ENCODE data around the gene GFAP. TPM values are rescaled to one million over a fixed set of nuclear protein-coding genes. Genes with fewer than 3 reads are reported as not detected.

Gene GFAP
- total RNA-seq, 4 donors from 2014 or later, result 1.6 to 37.2 (median 7.3) TPM

DNA sequence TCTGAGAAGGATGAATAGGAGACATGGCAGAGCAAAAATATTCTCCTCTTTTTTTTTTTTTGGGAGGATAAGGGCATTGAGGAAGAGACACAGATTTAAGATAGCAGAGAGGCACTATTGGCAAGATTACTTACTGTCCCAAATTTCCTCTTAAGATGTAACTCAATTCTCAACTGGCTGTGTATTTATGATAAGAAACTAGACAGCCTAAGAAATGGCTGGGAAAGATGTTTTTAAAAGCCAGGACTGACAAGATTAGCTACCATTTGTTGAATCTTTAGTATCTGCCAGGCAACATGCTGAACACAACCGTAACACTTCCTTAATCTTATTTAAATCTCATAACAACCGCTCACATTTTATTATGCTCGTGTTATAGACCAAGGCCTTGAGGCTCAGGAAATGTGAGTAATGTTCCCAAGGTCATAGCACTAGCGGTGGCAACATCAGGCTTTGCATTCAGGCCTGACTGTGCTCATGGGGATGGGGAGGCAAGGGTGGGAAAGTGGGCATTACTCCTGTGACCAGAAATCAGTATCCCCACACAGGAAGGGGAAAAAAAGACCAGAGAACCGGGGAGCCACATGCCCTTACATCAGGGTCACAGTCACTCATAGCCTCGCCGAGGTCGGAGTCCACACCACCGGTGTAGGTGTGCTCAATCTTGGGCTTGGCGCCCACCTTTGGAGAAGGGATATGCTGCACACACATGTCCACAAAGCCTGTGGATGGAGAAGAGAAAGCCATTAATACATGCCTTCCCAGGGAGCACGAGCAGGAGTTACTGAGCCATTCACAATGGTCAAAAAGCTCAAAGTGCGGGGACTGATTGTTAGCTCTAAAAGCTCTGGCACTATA is 52.0 kb downstream of the GFAP start:
- Histone ChIP-seq H3K4me1 (no peaks in the 10 kb centered on the region), H3K9me3 (no peaks in the 10 kb centered on the region), H3K27me3 (no peaks in the 10 kb centered on the region), H3K36me3 (peaks cover 0 to 92% (median 39%) of the 10 kb centered on the region in 3 donors), H3K27ac (no peak overlapping the region), H3K4me3 (no peak overlapping the region)
- no peak for TF ChIP-seq POLR2A (IDR thresholded peaks at IDR 0.05)
- no peak for TF ChIP-seq EP300 (IDR thresholded peaks at IDR 0.05)
- TF ChIP-seq, protein P1, sequence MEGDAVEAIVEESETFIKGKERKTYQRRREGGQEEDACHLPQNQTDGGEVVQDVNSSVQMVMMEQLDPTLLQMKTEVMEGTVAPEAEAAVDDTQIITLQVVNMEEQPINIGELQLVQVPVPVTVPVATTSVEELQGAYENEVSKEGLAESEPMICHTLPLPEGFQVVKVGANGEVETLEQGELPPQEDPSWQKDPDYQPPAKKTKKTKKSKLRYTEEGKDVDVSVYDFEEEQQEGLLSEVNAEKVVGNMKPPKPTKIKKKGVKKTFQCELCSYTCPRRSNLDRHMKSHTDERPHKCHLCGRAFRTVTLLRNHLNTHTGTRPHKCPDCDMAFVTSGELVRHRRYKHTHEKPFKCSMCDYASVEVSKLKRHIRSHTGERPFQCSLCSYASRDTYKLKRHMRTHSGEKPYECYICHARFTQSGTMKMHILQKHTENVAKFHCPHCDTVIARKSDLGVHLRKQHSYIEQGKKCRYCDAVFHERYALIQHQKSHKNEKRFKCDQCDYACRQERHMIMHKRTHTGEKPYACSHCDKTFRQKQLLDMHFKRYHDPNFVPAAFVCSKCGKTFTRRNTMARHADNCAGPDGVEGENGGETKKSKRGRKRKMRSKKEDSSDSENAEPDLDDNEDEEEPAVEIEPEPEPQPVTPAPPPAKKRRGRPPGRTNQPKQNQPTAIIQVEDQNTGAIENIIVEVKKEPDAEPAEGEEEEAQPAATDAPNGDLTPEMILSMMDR (IDR thresholded peaks at IDR 0.05), result no peak
- no peak for DNase-seq (ENCODE audit: low spot score in 2 of 2)
- WGBS, 2 donors, result 88% methylated on average over 12 of the region's 12 CpGs

DNA sequence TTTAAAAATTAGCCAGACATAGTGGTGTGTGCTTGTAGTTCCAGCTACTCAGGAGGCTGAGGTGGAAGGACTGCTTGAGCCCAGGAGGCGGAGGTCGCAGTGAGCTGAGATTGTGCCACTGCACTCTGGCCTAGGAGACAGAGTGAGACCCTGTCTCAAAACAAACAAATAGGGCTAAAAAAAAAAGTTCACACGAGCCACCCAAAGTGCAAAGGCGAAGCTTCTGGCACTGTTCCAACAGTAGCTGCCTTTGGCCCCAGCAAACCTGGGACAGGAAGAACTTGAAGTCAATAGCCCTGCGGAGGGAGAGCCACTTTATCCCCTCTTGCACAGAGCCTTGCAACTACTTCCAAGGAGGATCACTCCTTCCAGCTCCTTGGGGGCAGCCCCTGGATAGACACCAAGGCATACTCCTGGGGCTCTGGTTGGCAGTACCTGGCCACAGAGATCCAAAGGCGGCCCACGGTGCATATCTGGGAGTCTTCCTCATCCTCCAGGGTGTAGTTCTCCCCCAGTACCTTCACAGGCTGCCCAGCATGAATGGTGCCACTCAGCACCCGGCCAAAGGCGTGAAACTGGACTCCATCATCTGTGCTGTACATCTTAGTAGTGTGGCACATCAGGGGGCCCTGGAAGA is 52.9 kb downstream of the GFAP start:
- peaks cover 0 to 92% (median 45%) of the 10 kb centered on the region in 3 donors for H3K36me3 ChIP-seq
- H3K9me3 ChIP-seq, result no peaks in the 10 kb centered on the region
- H3K4me3 ChIP-seq, result no peak overlapping the region
- WGBS, 2 donors, result 83 to 84% methylated on average over 9 of the region's 9 CpGs
- TF ChIP-seq POLR2A (IDR thresholded peaks at IDR 0.05) (no peak), EP300 (IDR thresholded peaks at IDR 0.05) (no peak)
- TF ChIP-seq, protein P1 (IDR thresholded peaks at IDR 0.05), result no peak
- no peaks in the 10 kb centered on the region for H3K4me1 ChIP-seq
- no peak for DNase-seq (ENCODE audit: low spot score in 2 of 2)
- H3K27me3 ChIP-seq, result no peaks in the 10 kb centered on the region
- no peak overlapping the region for H3K27ac ChIP-seq

GRCh38 chr17:44859701-44860100 is 55.6 kb downstream of the GFAP start:
- Histone ChIP-seq H3K4me3 (no peak overlapping the region), H3K9me3 (no peaks in the 10 kb centered on the region), H3K36me3 (peaks cover 2 to 100% (median 50%) of the 10 kb centered on the region in 3 donors), H3K27me3 (no peaks in the 10 kb centered on the region), H3K27ac (no peak overlapping the region), H3K4me1 (no peaks in the 10 kb centered on the region)
- DNase-seq (ENCODE audit: low spot score in 2 of 2), result no peak
- TF ChIP-seq EP300 (IDR thresholded peaks at IDR 0.05) (no peak), POLR2A (IDR thresholded peaks at IDR 0.05) (no peak)
- TF ChIP-seq, protein P1 (IDR thresholded peaks at IDR 0.05), result no peak
- WGBS, 2 donors, result 82 to 94% methylated on average over 5 of the region's 5 CpGs

DNA sequence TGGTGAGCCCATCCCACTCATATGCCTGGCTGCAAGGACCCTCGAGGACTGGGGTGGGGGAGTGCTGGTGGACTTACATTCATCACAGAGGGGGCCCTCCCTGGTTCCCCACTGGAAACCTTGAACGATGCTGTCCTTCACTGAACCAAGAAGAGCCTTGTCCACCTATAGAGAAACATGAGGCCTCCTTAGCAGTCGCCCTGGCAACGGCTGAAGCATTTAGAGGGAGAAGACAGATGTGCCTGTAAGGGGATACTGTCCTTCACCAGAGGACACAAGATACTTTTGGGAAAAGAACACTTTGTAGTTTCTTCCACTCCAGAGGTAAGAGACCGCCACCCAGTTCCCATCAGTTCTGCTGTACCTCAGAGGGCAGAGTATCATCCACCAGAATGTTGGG is 61.1 kb downstream of the GFAP start:
- Histone ChIP-seq H3K9me3 (no peaks in the 10 kb centered on the region), H3K27ac (no peak overlapping the region), H3K4me1 (no peaks in the 10 kb centered on the region), H3K36me3 (peaks cover 2 to 98% (median 43%) of the 10 kb centered on the region in 3 donors), H3K27me3 (no peaks in the 10 kb centered on the region), H3K4me3 (no peak overlapping the region)
- DNase-seq (ENCODE audit: low spot score in 2 of 2), result no peak
- TF ChIP-seq, protein P1 (IDR thresholded peaks at IDR 0.05), result no peak
- TF ChIP-seq POLR2A (IDR thresholded peaks at IDR 0.05) (no peak), EP300 (IDR thresholded peaks at IDR 0.05) (no peak)
- 93 to 98% methylated on average over 5 of the region's 5 CpGs for WGBS, 2 donors

Small RNA genes within 50 kb of the gene (small RNA-seq; reads per million reads assigned to genes)
- gene CCDC103 (not detected), gene MIR6783 (not detected), gene RN7SL405P (not detected)

Other genes with a start within 250 kb of the GFAP start
- gene CCDC43, start 225.7 kb downstream of the GFAP start, total RNA-seq, result 10 to 100 TPM; 11.1 to 20.1 (median 16.5) TPM
- gene DBF4B, start 206.8 kb downstream of the GFAP start, total RNA-seq, result 10 to 100 TPM in 1 of 4 donors, 1 to 10 TPM in 3; 6.0 to 19.0 (median 6.2) TPM
- 1 to 10 TPM in 2 of 4 donors, under 1 TPM in 2; 0.42 to 3.9 (median 1.6) TPM for gene ADAM11, start 156.5 kb downstream of the GFAP start, total RNA-seq
- 10 to 100 TPM in 1 of 4 donors, 1 to 10 TPM in 3; 3.1 to 18.6 (median 9.0) TPM for gene GJC1, start 85.2 kb downstream of the GFAP start, total RNA-seq
- 10 to 100 TPM in 1 of 4 donors, 1 to 10 TPM in 2, not detected in 1; 2.3 to 10.3 (median 6.5) TPM for gene HIGD1B, start 67.6 kb downstream of the GFAP start, total RNA-seq
- 100 to 1,000 TPM in 1 of 4 donors, 10 to 100 TPM in 3; 48.9 to 137 (median 57.0) TPM for gene EFTUD2, start 16.1 kb downstream of the GFAP start, total RNA-seq
- gene KIF18B, start 32.3 kb upstream of the GFAP start, total RNA-seq, result under 1 TPM in 2 of 4 donors, not detected in 2; 0.30 to 0.66 TPM
- gene C1QL1, start 52.8 kb upstream of the GFAP start, total RNA-seq, result 10 to 100 TPM in 3 of 4 donors, 1 to 10 TPM in 1; 9.8 to 25.5 (median 21.2) TPM
- 10 to 100 TPM; 47.7 to 53.2 (median 49.5) TPM for gene DCAKD, start 136.1 kb upstream of the GFAP start, total RNA-seq
- gene NMT1, start 145.8 kb upstream of the GFAP start, total RNA-seq, result 10 to 100 TPM; 63.2 to 97.9 (median 80.1) TPM
- gene PLCD3, start 217.0 kb upstream of the GFAP start, total RNA-seq, result 100 to 1,000 TPM in 1 of 4 donors, 10 to 100 TPM in 3; 45.7 to 103 (median 69.3) TPM
- 10 to 100 TPM; 25.9 to 41.9 (median 28.2) TPM for gene ACBD4, start 220.2 kb upstream of the GFAP start, total RNA-seq
- 10 to 100 TPM; 22.2 to 35.2 (median 29.7) TPM for gene HEXIM1, start 233.0 kb upstream of the GFAP start, total RNA-seq
- 10 to 100 TPM in 2 of 4 donors, 1 to 10 TPM in 2; 6.6 to 17.5 (median 11.7) TPM for gene HEXIM2, start 246.4 kb upstream of the GFAP start, total RNA-seq